Erythroblast (primary cell): Measurements from ENCODE around the gene VEPH1.
"Not testable (repeated sequence)": the region's sequence is repeated elsewhere in the genome, so short reads cannot be mapped to it uniquely, and the experiment has no call there.

Experiments
- GATA1 ChIP-seq: IDR thresholded peaks from 2 replicates; pipeline ENCODE4 v1.6.1; 2011; ENCODE audit warnings: low read depth, mild to moderate bottlenecking, control low read depth, low read length, moderate library complexity
- POLR2A ChIP-seq: IDR thresholded peaks from 2 replicates; pipeline ENCODE4 v1.6.1; 2011; ENCODE audit warnings: mild to moderate bottlenecking, low read length

GRCh38 chr3:157348304-157349075 is 154.7 kb downstream of the VEPH1 start:
- TF ChIP-seq POLR2A, GATA1: not testable (repeated sequence)
